Measurements from ENCODE around the gene IFNAR2. TPM values are rescaled to one million over a fixed set of nuclear protein-coding genes. Genes with fewer than 3 reads are reported as not detected.

The IFNAR2 gene
- total RNA-seq, 2 donors from 2014 or later = 40.5 to 48.1 TPM

- H3K9me3 ChIP-seq (ENCODE audit: control insufficient read depth, low read length, poor library complexity, severe bottlenecking) = no peaks in the 10 kb centered on the region
- Mint-ChIP-seq H3K27ac (peak overlapping the region; percentile 97), H3K36me3 (ENCODE audit: low read depth) (peaks cover 11% of the 10 kb centered on the region), H3K4me3 (peak overlapping the region; percentile 86), H3K4me1 (peaks cover 41% of the 10 kb centered on the region), H3K27me3 (no peaks in the 10 kb centered on the region)
- peak in 2 of 3 donors; percentile 26 to 32 for DNase-seq
- peak; percentile 3 for ATAC-seq
Measured at GRCh38 chr21:33268737-33269441, 39.2 kb downstream of the IFNAR2 start.

DNA sequence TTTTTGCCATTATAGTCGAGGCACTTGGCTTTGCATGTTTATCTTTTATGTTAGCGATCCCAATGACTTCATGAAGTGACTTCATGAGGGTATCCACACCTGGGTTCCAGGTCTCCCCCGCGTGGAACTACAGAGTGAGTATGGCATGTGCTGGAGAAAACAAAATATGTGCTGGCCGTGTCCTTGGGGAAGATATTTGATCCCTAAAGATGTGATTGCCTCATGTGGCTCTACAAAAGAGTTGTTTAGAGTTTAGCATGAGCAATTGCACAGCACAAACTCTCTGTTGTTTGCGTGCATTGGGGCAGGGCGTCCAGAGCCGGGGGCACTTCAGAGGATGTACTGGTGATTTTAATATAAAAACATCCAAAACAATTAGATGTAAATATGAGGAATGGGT, 41.2 kb downstream of the IFNAR2 start:
- Mint-ChIP-seq H3K4me1 (peaks cover 31% of the 10 kb centered on the region), H3K4me3 (no peak overlapping the region), H3K27ac (peak overlapping the region; percentile 97), H3K27me3 (no peaks in the 10 kb centered on the region), H3K36me3 (ENCODE audit: low read depth) (peaks cover 9% of the 10 kb centered on the region)
- H3K9me3 ChIP-seq (ENCODE audit: control insufficient read depth, low read length, poor library complexity, severe bottlenecking) = no peaks in the 10 kb centered on the region
- ATAC-seq (no peak), DNase-seq (no peak)

GRCh38 chr21:33273044-33273443, 43.3 kb downstream of the IFNAR2 start:
- no peaks in the 10 kb centered on the region for H3K27me3 Mint-ChIP-seq

GRCh38 chr21:33278721-33279120, 49.0 kb downstream of the IFNAR2 start:
- peak overlapping the region; percentile 54 for H3K27ac Mint-ChIP-seq
- no peak for ATAC-seq
- H3K9me3 ChIP-seq (ENCODE audit: control insufficient read depth, low read length, poor library complexity, severe bottlenecking) = no peaks in the 10 kb centered on the region
- no peak for DNase-seq
- H3K27me3 Mint-ChIP-seq = no peaks in the 10 kb centered on the region
- no peak overlapping the region for H3K4me3 Mint-ChIP-seq
- peaks cover 4% of the 10 kb centered on the region for H3K4me1 Mint-ChIP-seq
- H3K36me3 Mint-ChIP-seq (ENCODE audit: low read depth) = peaks cover 5% of the 10 kb centered on the region

More at GRCh38 chr21:33273044-33273443, 43.3 kb downstream of the IFNAR2 start:
- Mint-ChIP-seq H3K4me1 (peaks cover 25% of the 10 kb centered on the region), H3K36me3 (ENCODE audit: low read depth) (peaks cover 5% of the 10 kb centered on the region), H3K27ac (no peak overlapping the region), H3K4me3 (no peak overlapping the region)
- no peaks in the 10 kb centered on the region for H3K9me3 ChIP-seq (ENCODE audit: control insufficient read depth, low read length, poor library complexity, severe bottlenecking)
- no peak for DNase-seq
- no peak for ATAC-seq

DNA sequence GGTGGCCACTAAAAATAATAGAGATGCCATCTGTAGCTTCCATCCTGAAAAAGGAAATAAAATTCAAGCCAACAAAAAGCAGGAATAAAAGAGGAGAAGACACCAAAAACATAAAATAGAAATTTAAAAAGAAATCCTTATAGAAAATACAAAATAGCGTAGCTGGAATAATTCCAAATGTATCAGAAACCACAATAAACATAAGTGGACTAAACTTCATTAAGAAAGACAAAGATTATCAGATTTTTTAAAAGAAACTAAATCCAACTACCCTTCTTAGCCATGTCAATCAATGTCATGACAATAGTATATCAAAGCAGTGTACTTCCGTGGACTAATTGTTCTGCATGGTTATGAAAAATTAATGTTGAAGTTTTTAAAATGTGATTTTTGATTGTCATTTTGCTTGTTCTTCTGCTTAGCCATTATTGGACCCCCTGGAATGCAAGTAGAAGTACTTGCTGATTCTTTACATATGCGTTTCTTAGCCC, 49.6 kb downstream of the IFNAR2 start:
- H3K4me3 Mint-ChIP-seq = no peak overlapping the region
- DNase-seq (no peak), ATAC-seq (no peak)
- H3K4me1 Mint-ChIP-seq = peaks cover 4% of the 10 kb centered on the region
- H3K9me3 ChIP-seq (ENCODE audit: control insufficient read depth, low read length, poor library complexity, severe bottlenecking) = no peaks in the 10 kb centered on the region
- H3K36me3 Mint-ChIP-seq (ENCODE audit: low read depth) = peaks cover 6% of the 10 kb centered on the region
- H3K27me3 Mint-ChIP-seq = no peaks in the 10 kb centered on the region
- no peak overlapping the region for H3K27ac Mint-ChIP-seq

Other genes starting within 250 kb of the IFNAR2 start
- not detected for gene OLIG2, start 204.0 kb upstream of the IFNAR2 start, total RNA-seq
- gene OLIG1, start 159.8 kb upstream of the IFNAR2 start, total RNA-seq = under 1 TPM in 1 of 2 donors, not detected in 1; 0.50 TPM
- 10 to 100 TPM; 17.0 to 18.9 TPM for gene IL10RB, start 36.4 kb downstream of the IFNAR2 start, total RNA-seq
- gene IFNAR1, start 95.0 kb downstream of the IFNAR2 start, total RNA-seq = 10 to 100 TPM; 16.6 to 27.6 TPM
- gene IFNGR2, start 173.5 kb downstream of the IFNAR2 start, total RNA-seq = 10 to 100 TPM; 17.9 to 18.7 TPM